AG04449 (cell line): ENCODE measurements around the gene SLC6A3.

Experiments
- CTCF ChIA-PET: fragments of 350-600 bp; formaldehyde crosslinking; extraction: SDS; loops from one replicate; lab custom pipeline; 2021; ENCODE audit warnings: antibody characterized with exemption; lab: Yijun Ruan, JAX
- POLR2A ChIA-PET: fragments of 400-600, 350-600 bp; formaldehyde crosslinking; extraction: SDS; loops from one replicate; lab custom pipeline; 2020; ENCODE audit warnings: antibody characterized with exemption, inconsistent platforms; lab: Yijun Ruan, JAX
- DNase-seq: peaks from one replicate; pipeline ENCODE4 v3.0.0-alpha.2; 2010; ENCODE audit warnings: low read depth, low spot score
- H3K4me3 ChIP-seq: 2 replicates; pipeline ENCODE4 v1.5.1; 2011; ENCODE audit warnings: low read depth, mild to moderate bottlenecking, control low read depth, low read length
- TF ChIP-seq, protein P1 (sequence below): IDR thresholded peaks from one replicate; pipeline ENCODE4 v1.5.1; 2011; ENCODE audit warnings: mild to moderate bottlenecking, moderate library complexity, low read length, control low read depth, inconsistent platforms; ENCODE audit not compliant: insufficient read depth; ENCODE audit errors: missing control alignments

Gene SLC6A3

DNA sequence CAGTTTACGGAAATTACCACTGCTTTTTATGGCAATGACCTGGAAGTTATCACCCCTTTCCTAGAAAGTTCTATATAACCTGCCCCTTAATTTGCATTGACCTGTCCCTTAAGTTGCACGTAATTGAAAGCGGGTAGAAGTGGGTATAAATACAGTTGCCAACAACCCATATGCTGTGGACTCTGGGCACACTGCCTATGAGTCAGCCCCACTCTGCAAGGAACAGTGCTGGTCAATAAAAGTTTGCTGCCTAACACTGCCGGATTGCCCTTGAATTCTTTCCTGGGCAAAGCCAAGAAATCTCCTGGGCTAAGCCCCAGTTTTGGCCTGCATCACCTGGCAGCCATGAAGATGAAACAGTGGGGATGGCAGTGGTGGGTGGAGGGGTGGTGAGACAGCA, 76.5 kb downstream of the SLC6A3 start:
- DNase-seq = no peak
- ChIA-PET POLR2A (no interaction called here), CTCF (no interaction called here)
- TF ChIP-seq, protein P1, sequence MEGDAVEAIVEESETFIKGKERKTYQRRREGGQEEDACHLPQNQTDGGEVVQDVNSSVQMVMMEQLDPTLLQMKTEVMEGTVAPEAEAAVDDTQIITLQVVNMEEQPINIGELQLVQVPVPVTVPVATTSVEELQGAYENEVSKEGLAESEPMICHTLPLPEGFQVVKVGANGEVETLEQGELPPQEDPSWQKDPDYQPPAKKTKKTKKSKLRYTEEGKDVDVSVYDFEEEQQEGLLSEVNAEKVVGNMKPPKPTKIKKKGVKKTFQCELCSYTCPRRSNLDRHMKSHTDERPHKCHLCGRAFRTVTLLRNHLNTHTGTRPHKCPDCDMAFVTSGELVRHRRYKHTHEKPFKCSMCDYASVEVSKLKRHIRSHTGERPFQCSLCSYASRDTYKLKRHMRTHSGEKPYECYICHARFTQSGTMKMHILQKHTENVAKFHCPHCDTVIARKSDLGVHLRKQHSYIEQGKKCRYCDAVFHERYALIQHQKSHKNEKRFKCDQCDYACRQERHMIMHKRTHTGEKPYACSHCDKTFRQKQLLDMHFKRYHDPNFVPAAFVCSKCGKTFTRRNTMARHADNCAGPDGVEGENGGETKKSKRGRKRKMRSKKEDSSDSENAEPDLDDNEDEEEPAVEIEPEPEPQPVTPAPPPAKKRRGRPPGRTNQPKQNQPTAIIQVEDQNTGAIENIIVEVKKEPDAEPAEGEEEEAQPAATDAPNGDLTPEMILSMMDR = no peak
- H3K4me3 ChIP-seq = no peak overlapping the region

DNA sequence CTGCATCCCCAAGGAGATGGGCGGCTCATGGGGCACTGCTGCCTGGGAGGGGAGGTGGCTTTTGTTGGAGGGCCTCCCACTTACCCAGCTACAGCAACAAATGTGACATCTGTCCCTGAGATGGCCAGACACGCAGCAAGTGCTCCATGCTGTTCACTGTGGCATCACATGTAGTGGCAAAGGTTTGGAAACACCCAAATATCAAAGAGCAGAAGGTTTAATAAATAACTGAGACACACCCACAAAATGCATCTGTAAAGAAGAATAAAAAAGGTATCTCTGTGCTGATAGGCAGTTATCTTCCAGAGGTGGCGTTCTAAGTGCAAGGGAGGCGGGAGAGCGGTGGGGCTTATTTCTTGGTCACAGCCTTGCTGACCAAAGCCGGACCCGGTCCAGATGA, 77.0 kb downstream of the SLC6A3 start:
- H3K4me3 ChIP-seq = no peak overlapping the region
- ChIA-PET POLR2A (no interaction called here), CTCF (no interaction called here)
- no peak for DNase-seq
- TF ChIP-seq, protein P1 = no peak

DNA sequence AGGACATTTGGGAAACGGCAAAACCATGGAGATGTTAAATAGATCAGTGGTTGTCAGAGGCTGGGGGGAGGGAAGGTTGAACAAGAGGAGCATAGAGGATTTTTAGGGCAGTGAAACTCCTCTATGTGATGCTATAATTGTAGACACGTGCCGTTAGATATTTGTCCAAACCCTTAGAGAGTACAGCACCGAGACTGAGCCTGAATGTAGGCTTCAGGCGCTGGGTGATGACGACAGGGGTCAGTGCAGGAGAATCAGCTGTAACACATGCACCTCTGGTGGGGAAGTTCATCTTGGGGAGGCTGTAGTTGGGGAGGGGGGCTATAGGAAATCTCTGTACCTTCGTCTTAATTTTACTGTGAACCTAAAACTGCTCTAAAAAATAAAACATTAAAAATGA, 78.1 kb downstream of the SLC6A3 start:
- POLR2A ChIA-PET = no interaction called here
- TF ChIP-seq, protein P1 = no peak
- H3K4me3 ChIP-seq = no peak overlapping the region
- no peak for DNase-seq
- CTCF ChIA-PET = no interaction called here

DNA sequence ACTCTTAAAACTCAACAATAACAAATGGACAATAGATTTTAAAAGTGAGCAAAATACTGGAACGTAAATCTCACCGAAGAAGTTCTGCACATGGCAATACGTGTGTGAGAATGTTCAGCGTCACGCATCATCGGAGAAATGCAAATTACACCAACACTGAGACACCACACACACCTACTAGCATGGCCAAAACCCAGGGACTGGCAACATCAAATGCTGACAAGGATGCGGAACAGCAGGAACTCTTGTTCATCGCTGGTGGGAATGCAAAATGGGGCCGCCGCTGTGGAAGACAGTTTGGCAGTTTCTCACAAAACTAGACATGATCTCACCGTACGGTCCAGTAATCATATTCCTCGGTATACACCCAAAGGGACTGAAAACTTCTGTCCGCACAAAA, 78.7 kb downstream of the SLC6A3 start:
- no peak overlapping the region for H3K4me3 ChIP-seq
- TF ChIP-seq, protein P1 = no peak
- ChIA-PET CTCF (no interaction called here), POLR2A (no interaction called here)
- DNase-seq = no peak

DNA sequence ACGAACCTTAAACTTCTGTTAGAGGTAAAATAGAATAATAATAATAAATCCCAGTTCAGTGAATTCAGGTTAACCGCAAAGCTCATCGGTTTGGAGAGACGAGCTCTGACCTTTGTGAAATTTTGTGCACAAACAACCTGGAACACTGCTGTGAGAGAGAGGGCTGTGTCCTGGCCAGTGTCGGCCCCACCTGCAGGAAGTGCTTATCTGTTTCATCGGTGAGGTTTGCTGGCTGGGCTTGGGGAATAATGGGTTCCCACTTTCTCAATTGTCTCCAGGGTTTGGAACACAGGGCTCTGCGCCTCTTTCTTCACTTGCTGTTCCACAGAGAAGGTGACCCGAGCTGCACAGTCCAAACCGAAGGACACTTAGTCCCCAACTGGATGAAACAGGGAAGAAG, 81.0 kb downstream of the SLC6A3 start:
- ChIA-PET CTCF (no interaction called here), POLR2A (no interaction called here)
- no peak for DNase-seq
- TF ChIP-seq, protein P1 = no peak
- H3K4me3 ChIP-seq = no peak overlapping the region

DNA sequence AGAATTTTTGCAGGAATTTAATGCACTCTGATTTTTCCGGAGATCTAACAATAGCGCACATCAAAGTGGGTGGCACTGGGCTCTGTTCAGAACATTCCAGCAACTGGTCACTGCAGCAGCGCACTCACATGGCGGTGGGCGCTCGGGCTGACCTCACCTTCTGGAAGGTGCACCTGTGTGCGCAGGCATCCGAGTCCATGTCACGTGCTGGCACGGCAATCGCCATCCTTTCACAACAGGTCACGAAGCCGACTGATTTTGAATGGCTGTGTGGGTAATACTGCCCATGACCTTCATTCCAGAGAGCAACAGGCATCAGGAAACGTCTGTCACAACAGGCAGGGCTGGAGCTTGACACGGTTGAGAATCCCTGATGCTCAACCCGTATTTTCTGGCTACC, 81.7 kb downstream of the SLC6A3 start:
- ChIA-PET CTCF (interaction anchor here (1.6 kb wide), 1 partner anchor 195 kb away, joined by 3 read pairs; no protein-coding TSS in a partner anchor), POLR2A (no interaction called here)
- TF ChIP-seq, protein P1 = no peak
- DNase-seq = no peak
- H3K4me3 ChIP-seq = no peak overlapping the region
